K562 (cell line): ENCODE results near the gene PIK3CA. TPM values are rescaled to one million over a fixed set of nuclear protein-coding genes. Genes with fewer than 3 reads are reported as not detected.
A peak's percentile ranks its signal among the peaks of the same experiment; 100 is the strongest.

ENCODE experiments used
- ATAC-seq: fragments of 200-7000 bp; cut with Tn5 transposase; 3 replicates; pipeline ENCODE4 v1.9.1; 2020; ENCODE audit warnings: moderate library complexity
- Bru-seq: library from RNA; stranded (reverse); fragments of 400-500 nt; gene quantifications from one replicate; lab custom pipeline; 2021; lab: Mats Ljungman, UMichigan
- BruChase-seq, 2 experiments: library from RNA; stranded (reverse); fragments of 400-500 nt; gene quantifications; one replicate each; lab custom pipeline; 2021; lab: Mats Ljungman, UMichigan
- BruUV-seq: library from RNA; stranded (reverse); fragments of 400-500 nt; replicated peaks from 2 replicates; lab custom pipeline; 2021; lab: Mats Ljungman, UMichigan
- CTCF ChIA-PET: fragments of 300-600 bp; formaldehyde crosslinking; extraction: SDS; loops from one replicate; lab custom pipeline; 2021; ENCODE audit warnings: low intra/inter-chr PET ratio; lab: Yijun Ruan, JAX
- POLR2A ChIA-PET: fragments of 300-600, 350-650 bp; sonication (Branson Sonifier 250); formaldehyde crosslinking; extraction: SDS; loops from one replicate; lab custom pipeline; 2021; ENCODE audit warnings: antibody characterized with exemption, inconsistent platforms; lab: Yijun Ruan, JAX
- DNase-seq, 4 experiments: peaks; one replicate each; pipeline versions ENCODE4 v3.0.0 to v3.0.0-alpha.2; 2011 to 2018; ENCODE audit warnings: low spot score in 3 of 4, mixed read lengths in 3 of 4; ENCODE audit errors: extremely low read depth in 1 of 4
- FAIRE-seq: peaks from 2 replicates; lab custom pipeline; 2011; peaks lifted over from hg19 to GRCh38; lab: Jason Lieb, UNC
- H2AFZ ChIP-seq: 2 replicates; pipeline ENCODE4 v1.6.0; 2011; ENCODE audit warnings: low read depth, low read length, control low read depth, inconsistent platforms
- H3K27ac ChIP-seq: fragments of 200-600 bp; 3 replicates; pipeline ENCODE4 v1.8.0; 2011; ENCODE audit warnings: low read depth, mild to moderate bottlenecking, control low read depth, inconsistent platforms, low read length, moderate library complexity, mixed read lengths; ENCODE audit errors: extremely low read depth
- H3K27me3 ChIP-seq, 2 experiments: fragments of 300-600 bp in 1 of 2; 2 replicates in 1 of 2; 3 replicates in 1 of 2; pipeline versions ENCODE4 v1.6.0 to v1.8.0; 2011; ENCODE audit warnings: inconsistent platforms in 2 of 2, low read length in 2 of 2, mild to moderate bottlenecking in 1 of 2, mixed read lengths in 1 of 2, moderate library complexity in 1 of 2; ENCODE audit not compliant: control insufficient read depth in 2 of 2, insufficient read depth in 2 of 2
- H3K36me3 ChIP-seq: fragments of 300-600 bp; 3 replicates; pipeline ENCODE4 v1.8.0; 2011; ENCODE audit warnings: mild to moderate bottlenecking, low read length, inconsistent platforms; ENCODE audit not compliant: control insufficient read depth, insufficient read depth
- H3K4me1 ChIP-seq, 2 experiments: fragments of 200-600 bp in 1 of 2; replicated peaks in 1 of 2; 2 replicates in 1 of 2; 3 replicates in 1 of 2; pipeline versions ENCODE4 v1.5.1 to v1.8.0; 2011; ENCODE audit warnings: inconsistent platforms in 2 of 2, low read length in 2 of 2, mild to moderate bottlenecking in 1 of 2, mixed read lengths in 1 of 2, moderate library complexity in 1 of 2; ENCODE audit not compliant: control insufficient read depth in 2 of 2, insufficient read depth in 2 of 2
- H3K4me2 ChIP-seq: 2 replicates; pipeline ENCODE4 v1.6.1; 2011; ENCODE audit warnings: low read length, control low read depth, inconsistent platforms, mixed read lengths; ENCODE audit not compliant: insufficient read depth
- H3K4me3 ChIP-seq: fragments of 200-600 bp; sonication (generic), shearing (Covaris generic); 2 replicates; pipeline ENCODE4 v1.5.1; 2016; ENCODE audit warnings: control low read depth, inconsistent platforms
- H3K79me2 ChIP-seq: fragments of 200-600 bp; 3 replicates; pipeline ENCODE4 v1.8.0; 2011; ENCODE audit warnings: low read length, inconsistent platforms; ENCODE audit not compliant: control insufficient read depth, insufficient read depth
- H3K9ac ChIP-seq, 2 experiments: 2 replicates each; pipeline versions ENCODE4 v1.6.0 to v1.6.1; 2011; ENCODE audit warnings: low read depth in 2 of 2, low read length in 2 of 2, control low read depth in 1 of 2, inconsistent platforms in 1 of 2, mild to moderate bottlenecking in 1 of 2, mixed read lengths in 1 of 2; ENCODE audit not compliant: insufficient read depth in 1 of 2
- H3K9me1 ChIP-seq: one replicate; pipeline ENCODE4 v1.6.0; 2011; ENCODE audit warnings: inconsistent platforms, mild to moderate bottlenecking, low read length, moderate library complexity; ENCODE audit not compliant: control insufficient read depth, insufficient read depth
- H3K9me3 ChIP-seq: replicated peaks from 2 replicates; pipeline ENCODE4 v1.5.1; 2011; ENCODE audit warnings: low read depth, low read length, inconsistent platforms; ENCODE audit not compliant: control insufficient read depth, insufficient read depth
- H4K20me1 ChIP-seq: replicated peaks from 2 replicates; pipeline ENCODE4 v1.6.1; 2011; ENCODE audit warnings: low read length, inconsistent platforms, mixed read lengths; ENCODE audit not compliant: control insufficient read depth, insufficient read depth
- C11orf30 ChIP-seq: fragments of 450-650 bp; IDR thresholded peaks from 2 replicates; pipeline ENCODE4 v1.6.1; 2016; ENCODE audit warnings: low read depth, mild to moderate bottlenecking
- CBFA2T3 ChIP-seq: fragments of 450-650 bp; IDR thresholded peaks from 2 replicates; pipeline ENCODE4 v1.6.1; 2017
- CBX8 ChIP-seq: fragments of 200-600 bp; sonication (generic); IDR thresholded peaks from 2 replicates; pipeline ENCODE4 v1.6.1; 2012; ENCODE audit warnings: borderline replicate concordance, mixed run types, low read depth, mild to moderate bottlenecking, moderate library complexity, mixed read lengths, low read length, control low read depth, inconsistent platforms; ENCODE audit not compliant: poor library complexity, severe bottlenecking; ENCODE audit errors: extremely low read depth
- FOXP1 ChIP-seq: sonication (generic); formaldehyde crosslinking; IDR thresholded peaks from 2 replicates; pipeline ENCODE4 v1.8.0; 2022; ENCODE audit warnings: mild to moderate bottlenecking, missing genetic modification reagents
- MCM5 ChIP-seq: fragments of 450-650 bp; IDR thresholded peaks from 2 replicates; pipeline ENCODE4 v1.6.1; 2016; ENCODE audit warnings: low read depth
- SRSF1 ChIP-seq: fragments of 200-400 bp; formaldehyde crosslinking; IDR thresholded peaks from 2 replicates; pipeline ENCODE4 v1.6.1; 2017; ENCODE audit warnings: mild to moderate bottlenecking, low read depth, low read length, moderate library complexity
- ZBTB1 ChIP-seq: sonication (generic); formaldehyde crosslinking; IDR thresholded peaks from 2 replicates; pipeline ENCODE4 v1.8.1; 2023; ENCODE audit warnings: missing genetic modification reagents, low read depth, mild to moderate bottlenecking, borderline replicate concordance
- ZFPM2 ChIP-seq: fragments of 250-450 bp; sonication (Bioruptor Pico); IDR thresholded peaks from 2 replicates; pipeline ENCODE4 v1.5.1; 2022; ENCODE audit warnings: mild to moderate bottlenecking
- ZNF133 ChIP-seq: fragments of 250-450 bp; sonication (Bioruptor Pico); IDR thresholded peaks from 2 replicates; pipeline ENCODE4 v1.4.0; 2020; ENCODE audit warnings: mild to moderate bottlenecking
- ZNF507 ChIP-seq: conservative IDR thresholded peaks from 2 replicates; pipeline ENCODE4 v1.6.1; 2017; ENCODE audit warnings: missing genetic modification characterization, missing compliant biosample characterization
- WGBS: fragments of 100-300 bp; shearing (Covaris generic); methylation state at CpG from one replicate; pipeline ENCODE4 v1.1.6; 2016; ENCODE audit warnings: low coverage, mixed read lengths; ENCODE audit not compliant: insufficient coverage; ENCODE audit errors: missing lambda C conversion rate; 5-methylcytosine and 5-hydroxymethylcytosine counted together
- in situ Hi-C: fragments of 300-500 bp; cut with MboI; formaldehyde crosslinking; loops from 4 replicates; pipeline ENCODE4 v1.15.0; 2018; ENCODE audit warnings: inconsistent platforms, mixed read lengths
- intact Hi-C: fragments of 100-400 bp; cut with micrococcal nuclease; formaldehyde crosslinking; loops from 2 replicates; pipeline ENCODE4 v1.14.2; 2022
- long read RNA-seq, 3 experiments: library from polyadenylated mRNA in 2 of 3; library from RNA in 1 of 3; unstranded in 2 of 3; stranded (forward) in 1 of 3; transcript quantifications; one replicate each; pipeline ENCODE4 v2.0.0, GENCODE V29; 2019 to 2022
- polyA minus RNA-seq, 3 experiments: library from RNA; depleted of rRNA, polyadenylated mRNA; stranded (reverse); fragments of >200 nt; gene quantifications; 2 replicates each; pipeline ENCODE4 v1.2.3, GENCODE V29; 2011
- polyA plus RNA-seq, 8 experiments: library from polyadenylated mRNA; depleted of rRNA in 4 of 8; stranded (reverse) in 5 of 8; unstranded in 3 of 8; fragments of >200 nt; fragmentation: Nextera tagmentation in 2 of 8; fragmentation: Illumina TruSeq in 1 of 8; extraction: Ambion mirVana in 2 of 8; extraction: Trizol in 1 of 8; gene quantifications; 2 replicates each; pipeline versions ENCODE4 v1.2.1 to v1.2.3, GENCODE V29; 2011 to 2014; ENCODE audit warnings: inconsistent platforms in 1 of 8, missing spikeins in 1 of 8
- total RNA-seq, 7 experiments: library from RNA; depleted of rRNA in 6 of 7; stranded (reverse); fragments of >200 nt in 6 of 7; fragmentation: Illumina TruSeq in 2 of 7; extraction: Trizol in 2 of 7; gene quantifications; 2 replicates each; pipeline versions ENCODE4 v1.2.1 to v1.2.3, GENCODE V29; 2011 to 2021; ENCODE audit warnings: low replicate concordance in 1 of 7
- TF ChIP-seq, protein P1 (sequence below): fragments of 250-450 bp; sonication (Bioruptor Pico); IDR thresholded peaks from 2 replicates; pipeline ENCODE4 v1.5.0; 2021

PIK3CA gene
- 8.2 and 43.1 TPM in 2 replicates for total RNA-seq (2011; cell fraction: chromatin; rRNA removed; ENCODE audit: low replicate concordance)
- 3.2 and 4.7 TPM in 2 replicates for total RNA-seq (2011; cell fraction: nucleolus; rRNA removed)
- 8.1 and 11.2 TPM in 2 replicates for total RNA-seq (2011; cell fraction: nucleoplasm; rRNA removed)
- total RNA-seq (2014; rRNA removed) (8.5 and 10.3 TPM in 2 replicates), total RNA-seq (2014; rRNA removed; fragmentation: Illumina TruSeq; extraction: Trizol) (19.4 and 24.5 TPM in 2 replicates), total RNA-seq (2015; rRNA removed; fragmentation: Illumina TruSeq; extraction: Trizol) (14.6 and 14.7 TPM in 2 replicates), total RNA-seq (2021) (15.5 and 17.2 TPM in 2 replicates), polyA plus RNA-seq (2011; rRNA removed) (12.0 and 17.9 TPM in 2 replicates), polyA plus RNA-seq (2014; fragmentation: Illumina TruSeq; extraction: Trizol) (10.8 and 11.7 TPM in 2 replicates), polyA plus RNA-seq (2014; fragmentation: Nextera tagmentation; extraction: Ambion mirVana) (1 to 10 TPM; 3.8 to 4.8 TPM), polyA plus RNA-seq (2014; rRNA removed) (5.6 and 7.7 TPM in 2 replicates), polyA minus RNA-seq (2011; rRNA and poly(A)+ RNA removed) (40.6 and 48.2 TPM in 2 replicates), Bru-seq, nascent RNA (percentile 79 among the genes with signal in this experiment), BruChase-seq, experiment 1, labeled RNA remaining after a 2-hour chase (percentile 84 among the genes with signal in this experiment), BruChase-seq, experiment 2, labeled RNA remaining after a 6-hour chase (percentile 85 among the genes with signal in this experiment)
- 1.8 and 4.4 TPM in 2 replicates for polyA plus RNA-seq (2011; cell fraction: cytosol; rRNA removed)
- 5.8 and 10.5 TPM in 2 replicates for polyA plus RNA-seq (2011; cell fraction: nucleus; rRNA removed)
- polyA plus RNA-seq (2012): 9.5 and 10.6 TPM in 2 replicates
- 12.7 and 15.1 TPM in 2 replicates for polyA minus RNA-seq (2011; cell fraction: cytosol; rRNA and poly(A)+ RNA removed)
- 12.8 and 28.8 TPM in 2 replicates for polyA minus RNA-seq (2011; cell fraction: nucleus; rRNA and poly(A)+ RNA removed)
- long read RNA-seq, experiment 1, full-length matches to known transcripts: 25 of 39 reads
- long read RNA-seq, experiment 1, partial matches to known transcripts: 10 of 39 reads
- long read RNA-seq, experiment 1, other reads (novel, unspliced or antisense): 4 of 39 reads
- long read RNA-seq, experiment 2, full-length matches to known transcripts: 4 of 10 reads
- long read RNA-seq, experiment 2, partial matches to known transcripts: 1 of 10 reads
- long read RNA-seq, experiment 2, other reads (novel, unspliced or antisense): 5 of 10 reads
- long read RNA-seq, experiment 3, partial matches to known transcripts: 1 of 1 reads
- long read RNA-seq, experiment 3, other reads (novel, unspliced or antisense): 0 of 1 reads

DNA sequence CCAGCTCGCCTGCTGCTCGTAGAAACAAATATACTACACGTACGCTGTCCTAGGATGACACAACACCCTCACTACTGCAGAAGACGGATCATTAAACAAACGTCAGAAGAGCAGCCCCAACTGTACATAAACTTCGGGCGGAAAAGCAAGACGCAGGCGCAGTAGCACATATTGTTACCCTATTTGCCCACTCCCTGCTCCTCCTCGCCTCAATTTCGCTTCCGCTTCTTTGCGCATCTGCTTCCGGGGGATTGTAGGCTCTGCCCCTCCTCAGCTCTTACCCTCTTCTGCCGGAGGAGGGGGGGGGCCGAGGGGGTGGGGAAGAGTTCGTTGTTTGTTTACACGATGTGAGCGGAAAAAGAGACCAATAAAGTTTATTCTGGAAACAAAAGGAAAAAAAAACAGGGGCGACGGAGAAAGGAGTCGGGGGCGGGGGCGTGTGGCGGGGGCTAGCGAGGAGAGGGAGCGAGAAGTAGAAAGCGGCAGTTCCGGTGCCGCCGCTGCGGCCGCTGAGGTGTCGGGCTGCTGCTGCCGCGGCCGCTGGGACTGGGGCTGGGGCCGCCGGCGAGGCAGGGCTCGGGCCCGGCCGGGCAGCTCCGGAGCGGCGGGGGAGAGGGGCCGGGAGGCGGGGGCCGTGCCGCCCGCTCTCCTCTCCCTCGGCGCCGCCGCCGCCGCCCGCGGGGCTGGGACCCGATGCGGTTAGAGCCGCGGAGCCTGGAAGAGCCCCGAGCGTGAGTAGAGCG is at the start of gene PIK3CA:
Gene PIK3CA, plus strand, starts transcription at position 485 of the 743 bp plus-strand sequence. CDS start 50,469 bp downstream, outside the sequence.
- Histone ChIP-seq H3K36me3 (no peaks in the 10 kb centered on the region), H3K9me3 (no peaks in the 10 kb centered on the region), H2AFZ (peak within 1 kb of the TSS; percentile 99), H3K27me3 (no peaks in the 10 kb centered on the region), H3K9me1 (no peaks in the 10 kb centered on the region), H3K79me2 (peaks cover 47% of the 10 kb centered on the region), H4K20me1 (peaks cover 11% of the 10 kb centered on the region; the same call in 1 of the 2 replicates), H3K4me3 (peak within 1 kb of the TSS; percentile 95), H3K4me2 (peak within 1 kb of the TSS; percentile 97), H3K9ac (peak within 1 kb of the TSS; percentile 85 to 99), H3K4me1 (peaks cover 5 to 14% of the 10 kb centered on the region in 2 experiments; a peak in 3 of 5 replicates), H3K27ac (peak within 1 kb of the TSS; percentile 90)
- intact Hi-C loops (loop anchor here (1.0 to 5.0 kb wide), 6 partner anchors 43 to 168 kb away; partner anchors contain the start of gene ZMAT3), in situ Hi-C loops (loop anchor here (5.0 kb wide), 1 partner anchor 174 kb away; the partner anchor contains the start of gene ZNF639)
- peak; percentile 90 to 98 (median 92) for DNase-seq
- WGBS: 0% methylated on average over 15 of the region's 67 CpGs
- FAIRE-seq: peak; percentile 99
- ChIA-PET CTCF (interaction anchor here (0.7 to 2.8 kb wide), 3 partner anchors 168 to 704 kb away, joined by 4 to 12 read pairs (median 4); no protein-coding TSS in a partner anchor), POLR2A (interaction anchor here (0.6 to 1.6 kb wide), 8 partner anchors 11 to 338 kb away, joined by 3 to 5 read pairs (median 4); no protein-coding TSS in a partner anchor)
- ATAC-seq: peak; percentile 90
- BruUV-seq: no TSS peak
- TF ChIP-seq ZFPM2 (CRISPR knock-in tag) (0 out of 2 replicates have a peak, but pooled peaks have one; percentile 38), CBX8 (no peak), FOXP1 (CRISPR knock-in tag) (0 out of 2 replicates have a peak, but pooled peaks have one; percentile 28), C11orf30 (0 out of 2 replicates have a peak, but pooled peaks have one; percentile 31), MCM5 (no peak), SRSF1 (no peak), ZNF507 (tag) (no peak), CBFA2T3 (no peak), ZBTB1 (CRISPR knock-in tag) (no peak), ZNF133 (CRISPR knock-in tag) (no peak)
- TF ChIP-seq, protein P1, sequence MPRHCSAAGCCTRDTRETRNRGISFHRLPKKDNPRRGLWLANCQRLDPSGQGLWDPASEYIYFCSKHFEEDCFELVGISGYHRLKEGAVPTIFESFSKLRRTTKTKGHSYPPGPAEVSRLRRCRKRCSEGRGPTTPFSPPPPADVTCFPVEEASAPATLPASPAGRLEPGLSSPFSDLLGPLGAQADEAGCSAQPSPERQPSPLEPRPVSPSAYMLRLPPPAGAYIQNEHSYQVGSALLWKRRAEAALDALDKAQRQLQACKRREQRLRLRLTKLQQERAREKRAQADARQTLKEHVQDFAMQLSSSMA: no peak
